ENCODE measurements around the gene ARTN. TPM values are rescaled to one million over a fixed set of nuclear protein-coding genes. Genes with fewer than 3 reads are reported as not detected.

ARTN gene
- total and polyA plus RNA-seq, 9 of the 15 experiments (the other 6 are each of a cell fraction or from before 2014, with no cell fraction given), result 0.06 to 0.38 TPM; not detected in 7

DNA sequence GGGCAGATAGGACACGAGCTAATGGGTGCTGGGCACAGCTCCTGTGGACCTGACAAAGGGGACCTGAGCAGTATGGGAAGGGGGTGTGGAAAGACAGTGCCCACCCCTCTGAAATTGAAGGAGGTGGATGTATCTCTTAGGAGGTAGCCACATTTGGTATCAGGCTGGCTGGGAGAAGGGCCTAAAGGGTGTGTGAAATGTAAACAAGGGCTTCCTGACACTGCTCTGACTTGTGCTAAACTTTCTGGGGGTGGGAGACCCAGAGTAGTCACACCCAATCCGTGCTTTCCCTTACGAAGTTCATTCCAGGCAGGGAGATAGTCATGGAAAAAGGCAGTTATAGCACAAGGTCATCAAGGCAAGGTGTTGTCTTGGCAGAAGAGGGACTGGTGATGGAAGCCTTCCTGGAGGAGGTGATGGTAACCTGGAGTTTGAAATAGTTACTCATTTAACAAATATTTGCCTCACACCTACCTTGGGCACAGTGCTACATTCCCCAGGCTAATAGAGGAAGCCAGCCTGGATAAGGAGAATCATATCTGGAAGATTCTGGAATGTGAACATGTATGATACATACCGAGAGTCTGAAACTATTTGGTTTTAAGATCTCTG is 52.5 kb downstream of the ARTN start:
- Histone ChIP-seq H3K4me2 (ENCODE audit: insufficient read depth, low read length) (no peak overlapping the region), H3K36me3 (ENCODE audit: control insufficient read depth, insufficient read depth, low read length) (peaks cover 63% of the 10 kb centered on the region; the same call in 2 of the 3 replicates), H3K9me3 (replicated peaks; ENCODE audit: control insufficient read depth, insufficient read depth, low read depth, low read length) (no peaks in the 10 kb centered on the region), H3K27ac (ENCODE audit: extremely low read depth, low read depth, low read length) (no peak overlapping the region), H3K79me2 (ENCODE audit: control insufficient read depth, insufficient read depth, low read length) (peaks cover 21% of the 10 kb centered on the region), H3K27me3 (ENCODE audit: control insufficient read depth in 2 of 2, insufficient read depth in 2 of 2, low read length in 2 of 2) (no peaks in the 10 kb centered on the region), H3K9me1 (ENCODE audit: control insufficient read depth, insufficient read depth, low read length) (peaks cover 6% of the 10 kb centered on the region), H3K4me3 (no peak overlapping the region), H3K4me1 (replicated peaks in 1 of 2; ENCODE audit: control insufficient read depth in 2 of 2, insufficient read depth in 2 of 2, low read length in 2 of 2) (peaks cover 11 to 42% of the 10 kb centered on the region in 2 experiments; a peak in 4 of 5 replicates), H3K9ac (ENCODE audit: insufficient read depth in 1 of 2, low read depth in 2 of 2, low read length in 2 of 2) (no peak overlapping the region), H2AFZ (ENCODE audit: low read depth, low read length) (no peak overlapping the region), H4K20me1 (replicated peaks; ENCODE audit: control insufficient read depth, insufficient read depth, low read length) (0 out of 2 replicates have a peak, but pooled peaks cover 9% of the 10 kb centered on the region)
- BruUV-seq (replicated peaks), result no TSS peak
- WGBS (ENCODE audit: insufficient coverage, low coverage, missing lambda C conversion rate), result 71% methylated on average over 4 of the region's 4 CpGs
- intact Hi-C loops (cut with micrococcal nuclease) (no loop called here), in situ Hi-C loops (cut with MboI) (no loop called here)
- FAIRE-seq, result no peak
- CTCF ChIA-PET (ENCODE audit: low intra/inter-chr PET ratio), result no interaction called here
- no peak for ATAC-seq
- POLR2A ChIA-PET, result interaction anchor here (0.5 to 3.8 kb wide), 3 partner anchors 12 to 62 kb away, joined by 3 to 16 read pairs (median 3); no protein-coding TSS in a partner anchor
- DNase-seq (ENCODE audit: extremely low read depth in 1 of 4, low spot score in 3 of 4), result no peak
- TF ChIP-seq SMAD3 (CRISPR knock-in tag; conservative IDR thresholded peaks at IDR 0.05), result no peak
- TF ChIP-seq BACH1 (tag; IDR thresholded peaks at IDR 0.05), result no peak
- TF ChIP-seq FOXK2 (conservative IDR thresholded peaks at IDR 0.05 in 1 of 2, IDR thresholded peaks at IDR 0.05 in 1 of 2; ENCODE audit: low read depth in 2 of 2), result 0 out of 4 replicates have a peak, but pooled peaks have one; percentile 15 to 24
- no peak for TF ChIP-seq RBM14 (IDR thresholded peaks at IDR 0.05; ENCODE audit: borderline replicate concordance, insufficient read depth, low read depth, low read length)
- TF ChIP-seq, protein P1, sequence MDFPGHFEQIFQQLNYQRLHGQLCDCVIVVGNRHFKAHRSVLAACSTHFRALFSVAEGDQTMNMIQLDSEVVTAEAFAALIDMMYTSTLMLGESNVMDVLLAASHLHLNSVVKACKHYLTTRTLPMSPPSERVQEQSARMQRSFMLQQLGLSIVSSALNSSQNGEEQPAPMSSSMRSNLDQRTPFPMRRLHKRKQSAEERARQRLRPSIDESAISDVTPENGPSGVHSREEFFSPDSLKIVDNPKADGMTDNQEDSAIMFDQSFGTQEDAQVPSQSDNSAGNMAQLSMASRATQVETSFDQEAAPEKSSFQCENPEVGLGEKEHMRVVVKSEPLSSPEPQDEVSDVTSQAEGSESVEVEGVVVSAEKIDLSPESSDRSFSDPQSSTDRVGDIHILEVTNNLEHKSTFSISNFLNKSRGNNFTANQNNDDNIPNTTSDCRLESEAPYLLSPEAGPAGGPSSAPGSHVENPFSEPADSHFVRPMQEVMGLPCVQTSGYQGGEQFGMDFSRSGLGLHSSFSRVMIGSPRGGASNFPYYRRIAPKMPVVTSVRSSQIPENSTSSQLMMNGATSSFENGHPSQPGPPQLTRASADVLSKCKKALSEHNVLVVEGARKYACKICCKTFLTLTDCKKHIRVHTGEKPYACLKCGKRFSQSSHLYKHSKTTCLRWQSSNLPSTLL (IDR thresholded peaks at IDR 0.05), result no peak
- no peak for TF ChIP-seq POLR2H (tag; IDR thresholded peaks at IDR 0.05; ENCODE audit: low read depth)
- TF ChIP-seq ZNF436 (CRISPR knock-in tag; IDR thresholded peaks at IDR 0.05), result peak; percentile 63
- TF ChIP-seq, protein P2, sequence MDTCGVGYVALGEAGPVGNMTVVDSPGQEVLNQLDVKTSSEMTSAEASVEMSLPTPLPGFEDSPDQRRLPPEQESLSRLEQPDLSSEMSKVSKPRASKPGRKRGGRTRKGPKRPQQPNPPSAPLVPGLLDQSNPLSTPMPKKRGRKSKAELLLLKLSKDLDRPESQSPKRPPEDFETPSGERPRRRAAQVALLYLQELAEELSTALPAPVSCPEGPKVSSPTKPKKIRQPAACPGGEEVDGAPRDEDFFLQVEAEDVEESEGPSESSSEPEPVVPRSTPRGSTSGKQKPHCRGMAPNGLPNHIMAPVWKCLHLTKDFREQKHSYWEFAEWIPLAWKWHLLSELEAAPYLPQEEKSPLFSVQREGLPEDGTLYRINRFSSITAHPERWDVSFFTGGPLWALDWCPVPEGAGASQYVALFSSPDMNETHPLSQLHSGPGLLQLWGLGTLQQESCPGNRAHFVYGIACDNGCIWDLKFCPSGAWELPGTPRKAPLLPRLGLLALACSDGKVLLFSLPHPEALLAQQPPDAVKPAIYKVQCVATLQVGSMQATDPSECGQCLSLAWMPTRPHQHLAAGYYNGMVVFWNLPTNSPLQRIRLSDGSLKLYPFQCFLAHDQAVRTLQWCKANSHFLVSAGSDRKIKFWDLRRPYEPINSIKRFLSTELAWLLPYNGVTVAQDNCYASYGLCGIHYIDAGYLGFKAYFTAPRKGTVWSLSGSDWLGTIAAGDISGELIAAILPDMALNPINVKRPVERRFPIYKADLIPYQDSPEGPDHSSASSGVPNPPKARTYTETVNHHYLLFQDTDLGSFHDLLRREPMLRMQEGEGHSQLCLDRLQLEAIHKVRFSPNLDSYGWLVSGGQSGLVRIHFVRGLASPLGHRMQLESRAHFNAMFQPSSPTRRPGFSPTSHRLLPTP (IDR thresholded peaks at IDR 0.05; ENCODE audit: borderline replicate concordance, extremely low read depth, insufficient read length), result no peak
- TF ChIP-seq FIP1L1 (IDR thresholded peaks at IDR 0.05; ENCODE audit: low read depth, low read length, poor library complexity, severe bottlenecking), result no peak
- TF ChIP-seq, protein P3, sequence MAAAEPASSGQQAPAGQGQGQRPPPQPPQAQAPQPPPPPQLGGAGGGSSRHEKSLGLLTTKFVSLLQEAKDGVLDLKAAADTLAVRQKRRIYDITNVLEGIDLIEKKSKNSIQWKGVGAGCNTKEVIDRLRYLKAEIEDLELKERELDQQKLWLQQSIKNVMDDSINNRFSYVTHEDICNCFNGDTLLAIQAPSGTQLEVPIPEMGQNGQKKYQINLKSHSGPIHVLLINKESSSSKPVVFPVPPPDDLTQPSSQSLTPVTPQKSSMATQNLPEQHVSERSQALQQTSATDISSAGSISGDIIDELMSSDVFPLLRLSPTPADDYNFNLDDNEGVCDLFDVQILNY (CRISPR knock-in tag; IDR thresholded peaks at IDR 0.05), result no peak
- peak in 1 of 2 experiments; percentile 54; a peak in 1 of 4 replicates for TF ChIP-seq FOXA3 (CRISPR knock-in tag; conservative IDR thresholded peaks at IDR 0.05 in 1 of 2, IDR thresholded peaks at IDR 0.05 in 1 of 2)
- no peak for TF ChIP-seq NR3C1 (CRISPR knock-in tag; IDR thresholded peaks at IDR 0.05)
- TF ChIP-seq CCNT2 (IDR thresholded peaks at IDR 0.05; ENCODE audit: borderline replicate concordance, extremely low read depth, insufficient read length, low read depth, low read length), result no peak
- no peak for TF ChIP-seq SMARCC2 (IDR thresholded peaks at IDR 0.05; ENCODE audit: low read depth)
- TF ChIP-seq ZNF431 (CRISPR knock-in tag; IDR thresholded peaks at IDR 0.05), result no peak

Data from K562 (cell line).